Measurements from ENCODE around the gene ATF4.

DNA sequence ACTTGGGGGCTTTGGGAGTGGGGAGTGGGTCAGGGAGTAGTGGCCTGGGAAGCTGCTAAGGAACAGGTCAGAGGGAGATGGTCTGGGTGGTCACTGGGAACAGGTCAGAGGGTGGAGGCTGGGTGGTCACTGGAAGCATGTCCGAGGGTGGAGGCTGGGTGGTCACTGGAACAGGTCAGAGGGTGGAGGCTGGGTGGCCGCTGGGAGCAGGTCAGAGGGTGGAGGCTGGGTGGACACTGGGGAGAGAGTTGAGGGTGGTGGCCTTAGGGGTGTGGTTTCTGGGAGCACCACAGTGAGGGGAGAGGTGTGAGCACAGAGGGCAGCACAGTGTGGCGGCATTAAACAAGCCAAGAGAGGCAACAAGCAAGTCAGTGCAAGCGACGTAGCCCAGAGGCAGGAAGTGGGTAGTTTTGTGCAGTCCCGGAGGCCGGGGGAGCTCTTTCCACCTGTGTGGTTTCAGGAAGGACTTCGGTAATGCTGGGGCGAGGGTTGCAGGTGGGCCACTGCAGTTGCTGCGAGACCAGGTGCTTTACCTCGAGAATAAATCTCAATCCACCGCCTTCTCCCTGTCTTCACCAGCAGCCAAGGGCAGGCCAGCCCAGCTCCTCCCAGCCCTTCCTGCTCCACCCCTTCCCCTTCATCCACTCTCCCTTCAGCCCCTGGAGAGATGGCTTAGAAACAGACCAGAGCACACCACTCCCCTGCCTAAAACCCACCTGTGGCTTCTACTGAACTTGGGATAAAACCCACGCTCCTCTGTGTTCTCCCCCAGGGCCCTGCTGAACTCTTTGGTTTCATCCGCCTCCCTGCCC lies 47.0 kb downstream of the ATF4 start:
- no peak for TF ChIP-seq POLR2A (IDR thresholded peaks at IDR 0.05; ENCODE audit: low read length)
- TF ChIP-seq GATA1 (IDR thresholded peaks at IDR 0.05; ENCODE audit: low read depth, low read length): no peak

Measured in erythroblast (primary cell).